ENCODE data around the gene CFDP1.
"Not testable (repeated sequence)": the region's sequence is repeated elsewhere in the genome, so short reads cannot be mapped to it uniquely, and the experiment has no call there.

The CFDP1 gene

GRCh38 chr16:75280331-75280804 lies 152.9 kb downstream of the CFDP1 start:
- no peak for TF ChIP-seq CTCF (IDR thresholded peaks at IDR 0.05; ENCODE audit: insufficient read depth, low read depth, low read length, missing control alignments)

GRCh38 chr16:75279305-75279704 lies 154.0 kb downstream of the CFDP1 start:
- H3K4me3 ChIP-seq (ENCODE audit: low read length) = no peak overlapping the region
- no peak for TF ChIP-seq CTCF (IDR thresholded peaks at IDR 0.05; ENCODE audit: insufficient read depth, low read depth, low read length, missing control alignments)
- DNase-seq (ENCODE audit: low read depth) = no peak

More at GRCh38 chr16:75280331-75280804, 152.9 kb downstream of the CFDP1 start:
- H3K4me3 ChIP-seq (ENCODE audit: low read length) = no peak overlapping the region
- no peak for DNase-seq (ENCODE audit: low read depth)

GRCh38 chr16:75273054-75273925 lies 160.0 kb downstream of the CFDP1 start:
- TF ChIP-seq CTCF (IDR thresholded peaks at IDR 0.05; ENCODE audit: insufficient read depth, low read depth, low read length, missing control alignments) = no peak
- no peak overlapping the region for H3K4me3 ChIP-seq (ENCODE audit: low read length)
- peak; percentile 67 for DNase-seq (ENCODE audit: low read depth)

- not testable (repeated sequence) for DNase-seq (ENCODE audit: low read depth); H3K4me3 ChIP-seq (ENCODE audit: low read length)
These were observed 160.7 kb downstream of the CFDP1 start for GRCh38 chr16:75272629-75273028.

GRCh38 chr16:75272097-75272551 lies 161.2 kb downstream of the CFDP1 start:
- no peak for TF ChIP-seq CTCF (IDR thresholded peaks at IDR 0.05; ENCODE audit: insufficient read depth, low read depth, low read length, missing control alignments)
- DNase-seq (ENCODE audit: low read depth) = no peak
- no peak overlapping the region for H3K4me3 ChIP-seq (ENCODE audit: low read length)

GRCh38 chr16:75271441-75272096 lies 161.7 kb downstream of the CFDP1 start:
- H3K4me3 ChIP-seq (ENCODE audit: low read length) = no peak overlapping the region
- no peak for DNase-seq (ENCODE audit: low read depth)
- no peak for TF ChIP-seq CTCF (IDR thresholded peaks at IDR 0.05; ENCODE audit: insufficient read depth, low read depth, low read length, missing control alignments)

- H3K4me3 ChIP-seq (ENCODE audit: low read length); DNase-seq (ENCODE audit: low read depth): not testable (repeated sequence)
These were observed 163.9 kb downstream of the CFDP1 start for GRCh38 chr16:75269358-75269757.

Data from epithelial cell of esophagus (primary cell).